Nephron progenitor cell (in vitro differentiated cells): ENCODE data around the gene GNG8.
A peak's percentile ranks its signal among the peaks of the same experiment; 100 is the strongest.

Experiments used
- DNase-seq: peaks from one replicate; pipeline ENCODE4 v3.0.0; 2021
- H3K27ac Mint-ChIP-seq: 2 replicates; pipeline ENCODE4 v1.8.0; 2021; ENCODE audit warnings: mild to moderate bottlenecking, moderate library complexity, mixed read lengths
- H3K27me3 Mint-ChIP-seq: 2 replicates; pipeline ENCODE4 v1.8.0; 2021; ENCODE audit warnings: mild to moderate bottlenecking, low read depth, mixed read lengths; ENCODE audit not compliant: poor library complexity
- H3K36me3 Mint-ChIP-seq: 2 replicates; pipeline ENCODE4 v1.8.0; 2021; ENCODE audit warnings: low read depth, mixed read lengths
- H3K4me1 Mint-ChIP-seq: 2 replicates; pipeline ENCODE4 v1.8.0; 2021; ENCODE audit warnings: mixed read lengths
- H3K4me3 Mint-ChIP-seq: 2 replicates; pipeline ENCODE4 v1.8.0; 2021; ENCODE audit warnings: mild to moderate bottlenecking, moderate library complexity, mixed read lengths
- H3K9me3 Mint-ChIP-seq: 2 replicates; pipeline ENCODE4 v1.8.0; 2021; ENCODE audit warnings: mild to moderate bottlenecking, moderate library complexity, mixed read lengths
- TF ChIP-seq, protein P1 (sequence below): fragments of 200-600 bp; sonication (generic); IDR thresholded peaks from 2 replicates; pipeline ENCODE4 v1.5.0; 2021; ENCODE audit warnings: antibody characterized with exemption

The GNG8 gene

DNA sequence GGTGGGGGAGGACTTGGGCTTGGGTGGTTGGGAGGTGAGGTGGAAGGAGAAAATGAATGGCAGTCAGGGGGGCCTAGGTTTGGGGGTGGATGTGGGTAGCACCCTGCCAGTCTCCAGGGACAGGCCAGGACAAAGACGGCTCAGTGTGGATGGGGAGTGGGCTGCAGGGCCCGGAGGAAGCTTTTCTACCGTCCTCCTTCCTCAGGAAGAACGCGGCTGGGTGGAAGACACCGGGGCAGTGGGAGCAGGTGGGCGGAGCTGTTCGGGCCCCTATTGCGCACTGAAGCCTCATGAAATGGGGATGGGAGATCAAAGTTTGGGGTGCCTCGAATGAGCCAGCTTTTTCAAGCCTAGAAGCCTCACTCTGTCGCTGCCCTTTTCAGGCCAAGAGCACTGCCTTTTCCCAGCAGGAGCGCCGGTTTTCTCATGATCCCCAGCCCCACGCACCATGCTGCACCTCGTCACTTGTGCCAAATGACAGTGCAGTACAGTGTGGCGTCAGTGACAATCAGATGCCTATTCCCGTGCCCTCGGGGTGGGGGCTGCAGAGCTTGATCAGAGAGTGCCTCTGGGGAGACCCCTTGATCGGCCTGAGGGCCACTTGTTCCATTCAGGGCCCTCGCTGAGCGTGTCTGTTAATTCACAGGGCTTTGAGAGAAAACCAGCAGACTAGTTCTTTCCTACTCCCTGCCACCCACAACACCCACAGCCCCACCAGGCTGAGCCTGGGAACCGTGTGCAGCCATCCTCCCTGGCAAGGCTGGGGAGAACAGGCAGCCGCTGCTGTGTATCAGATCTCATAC lies 33.4 kb downstream of the GNG8 start:
- Mint-ChIP-seq H3K27ac (peak overlapping the region; percentile 39), H3K4me1 (peaks cover 46% of the 10 kb centered on the region), H3K4me3 (peak overlapping the region; percentile 93), H3K36me3 (peaks cover 21% of the 10 kb centered on the region), H3K9me3 (peaks cover 32% of the 10 kb centered on the region), H3K27me3 (peaks cover 3% of the 10 kb centered on the region)
- no peak for DNase-seq
- TF ChIP-seq, protein P1, sequence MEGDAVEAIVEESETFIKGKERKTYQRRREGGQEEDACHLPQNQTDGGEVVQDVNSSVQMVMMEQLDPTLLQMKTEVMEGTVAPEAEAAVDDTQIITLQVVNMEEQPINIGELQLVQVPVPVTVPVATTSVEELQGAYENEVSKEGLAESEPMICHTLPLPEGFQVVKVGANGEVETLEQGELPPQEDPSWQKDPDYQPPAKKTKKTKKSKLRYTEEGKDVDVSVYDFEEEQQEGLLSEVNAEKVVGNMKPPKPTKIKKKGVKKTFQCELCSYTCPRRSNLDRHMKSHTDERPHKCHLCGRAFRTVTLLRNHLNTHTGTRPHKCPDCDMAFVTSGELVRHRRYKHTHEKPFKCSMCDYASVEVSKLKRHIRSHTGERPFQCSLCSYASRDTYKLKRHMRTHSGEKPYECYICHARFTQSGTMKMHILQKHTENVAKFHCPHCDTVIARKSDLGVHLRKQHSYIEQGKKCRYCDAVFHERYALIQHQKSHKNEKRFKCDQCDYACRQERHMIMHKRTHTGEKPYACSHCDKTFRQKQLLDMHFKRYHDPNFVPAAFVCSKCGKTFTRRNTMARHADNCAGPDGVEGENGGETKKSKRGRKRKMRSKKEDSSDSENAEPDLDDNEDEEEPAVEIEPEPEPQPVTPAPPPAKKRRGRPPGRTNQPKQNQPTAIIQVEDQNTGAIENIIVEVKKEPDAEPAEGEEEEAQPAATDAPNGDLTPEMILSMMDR = no peak

DNA sequence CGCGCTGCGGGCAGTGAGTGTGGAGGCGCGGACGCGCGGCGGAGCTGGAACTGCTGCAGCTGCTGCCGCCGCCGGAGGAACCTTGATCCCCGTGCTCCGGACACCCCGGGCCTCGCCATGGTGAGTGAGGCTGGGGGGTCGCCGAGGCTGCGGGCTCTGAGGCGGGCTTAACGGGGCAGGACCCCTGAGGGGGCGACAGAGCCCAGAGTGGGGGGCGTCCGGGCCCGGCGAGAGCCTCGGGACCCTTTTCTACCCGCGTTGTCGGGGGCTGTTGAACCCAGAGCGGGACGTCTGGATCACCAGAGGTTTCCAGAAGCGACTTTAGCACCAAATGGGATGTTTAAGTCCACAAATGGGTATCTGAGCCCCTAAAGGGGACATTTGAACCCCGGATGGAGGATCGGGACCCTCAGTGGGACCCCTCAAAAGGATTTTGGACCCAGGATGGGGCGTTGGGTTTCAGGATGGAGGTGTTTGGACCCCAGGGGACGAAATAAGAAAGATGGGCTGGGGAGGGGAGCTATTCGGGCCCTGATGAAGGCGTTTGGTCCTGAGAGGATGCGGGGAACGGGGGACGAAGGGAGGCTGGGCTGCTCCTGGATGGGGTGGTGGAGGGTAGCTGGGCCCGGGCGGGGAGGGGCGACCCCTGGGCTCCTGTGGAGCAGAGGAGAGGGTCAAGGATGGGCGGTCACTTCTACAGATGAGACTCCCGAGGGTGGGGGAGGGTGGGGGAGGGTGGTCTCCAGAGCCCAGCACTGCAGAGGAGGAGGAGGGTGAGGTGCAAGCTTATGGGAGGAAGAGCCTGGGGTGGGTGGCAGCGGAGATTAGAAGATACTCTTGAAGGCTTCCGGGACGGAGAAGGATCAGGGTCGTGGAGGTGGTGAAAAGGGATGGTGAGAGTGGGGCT lies 34.4 kb downstream of the GNG8 start, which contains the start of gene CALM3:
Gene CALM3, plus strand, starts transcription at position 13 of the 907 bp plus-strand sequence. Its CDS starts 105 bp downstream, at position 118.
- TF ChIP-seq, protein P1 = no peak
- peaks cover 42% of the 10 kb centered on the region for H3K9me3 Mint-ChIP-seq
- peak; percentile 45 for DNase-seq
- peak within 1 kb of the TSS; percentile 93 for H3K4me3 Mint-ChIP-seq
- H3K4me1 Mint-ChIP-seq = peaks cover 46% of the 10 kb centered on the region
- H3K27me3 Mint-ChIP-seq = peaks cover 3% of the 10 kb centered on the region
- peaks cover 18% of the 10 kb centered on the region for H3K36me3 Mint-ChIP-seq
- H3K27ac Mint-ChIP-seq = peak within 1 kb of the TSS; percentile 100

DNA sequence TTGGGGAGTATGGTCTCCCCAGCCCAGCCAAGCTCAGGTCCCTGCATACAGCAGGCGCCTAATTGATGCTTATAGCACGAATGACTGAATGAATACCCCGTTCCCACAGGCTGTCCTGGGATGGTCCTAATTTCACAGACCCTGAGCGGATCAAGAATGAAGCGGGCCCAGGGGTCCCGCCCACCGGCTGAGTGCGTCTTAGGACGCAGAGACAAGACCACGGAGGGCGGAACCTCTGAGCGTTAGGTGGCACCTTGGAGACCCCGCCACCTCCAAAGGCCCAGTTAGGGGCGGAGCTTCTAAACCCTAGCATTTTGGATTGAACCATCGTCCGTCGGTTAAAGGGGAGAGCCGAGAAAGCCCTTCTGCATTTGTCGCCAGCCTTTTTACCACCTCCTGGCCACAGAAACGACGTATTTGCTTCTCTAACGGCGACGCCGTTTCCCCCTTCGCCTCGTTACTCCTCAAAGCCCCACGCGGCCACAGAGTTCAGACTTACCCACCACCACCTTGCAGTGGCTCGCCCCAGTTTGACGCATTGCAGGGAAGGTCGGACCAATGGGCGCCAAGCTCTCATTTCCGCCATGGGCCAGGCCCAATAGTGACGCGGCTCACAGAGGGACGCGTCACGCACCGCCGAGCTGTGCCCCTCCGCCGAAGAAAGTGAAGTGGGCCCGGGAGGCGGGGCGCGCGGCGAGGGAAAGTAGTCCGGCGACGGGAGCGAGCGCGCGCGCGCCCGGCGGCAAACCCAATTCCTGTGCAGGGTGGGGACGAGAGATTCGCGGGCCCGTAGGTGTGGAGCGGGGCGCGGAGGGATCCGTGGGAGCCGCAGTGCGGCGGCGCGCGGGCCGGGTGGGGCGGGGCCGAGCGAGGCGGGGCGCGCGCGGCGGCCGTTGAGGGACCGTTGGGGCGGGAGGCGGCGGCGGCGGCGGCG lies 35.4 kb downstream of the GNG8 start:
- Mint-ChIP-seq H3K27me3 (peaks cover 8% of the 10 kb centered on the region), H3K4me1 (peaks cover 37% of the 10 kb centered on the region), H3K27ac (peak overlapping the region; percentile 100), H3K4me3 (peak overlapping the region; percentile 93), H3K9me3 (peaks cover 44% of the 10 kb centered on the region), H3K36me3 (peaks cover 13% of the 10 kb centered on the region)
- peak; percentile 99 for DNase-seq
- TF ChIP-seq, protein P1 = no peak

DNA sequence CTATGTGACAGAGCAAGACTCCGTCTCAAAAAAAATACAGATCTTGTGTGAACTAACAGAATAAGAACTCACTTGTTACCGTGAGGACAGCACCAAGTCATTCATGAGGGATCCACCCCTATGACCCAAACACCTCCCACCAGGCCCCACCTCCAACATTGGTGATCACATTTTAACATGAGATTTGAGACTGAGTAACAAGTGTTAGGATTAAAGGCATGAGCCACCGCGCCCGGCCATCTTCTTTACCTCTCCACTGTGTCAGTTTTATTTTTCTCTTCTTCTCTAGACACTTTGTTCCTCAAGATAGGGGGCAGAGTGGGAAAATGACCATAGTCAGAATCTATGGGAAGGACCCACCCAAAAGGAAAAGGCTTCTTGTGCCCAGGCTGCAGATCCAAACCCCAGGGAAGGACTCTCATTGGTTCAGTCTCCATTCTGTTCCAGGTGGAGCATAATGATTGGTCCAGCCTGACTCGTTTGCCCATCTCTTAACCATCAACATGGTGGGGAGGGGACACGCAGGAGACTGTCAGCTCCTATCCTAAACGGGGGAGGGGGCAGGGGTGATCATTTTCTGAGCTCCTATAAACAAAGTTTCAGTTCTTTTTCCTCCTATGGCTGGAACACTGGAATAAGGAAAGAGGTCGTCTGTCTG lies 36.2 kb downstream of the GNG8 start:
- H3K36me3 Mint-ChIP-seq = peaks cover 13% of the 10 kb centered on the region
- H3K9me3 Mint-ChIP-seq = peaks cover 48% of the 10 kb centered on the region
- TF ChIP-seq, protein P1 = no peak
- H3K27ac Mint-ChIP-seq = peak overlapping the region; percentile 100
- peaks cover 8% of the 10 kb centered on the region for H3K27me3 Mint-ChIP-seq
- H3K4me3 Mint-ChIP-seq = peak overlapping the region; percentile 93
- H3K4me1 Mint-ChIP-seq = peaks cover 30% of the 10 kb centered on the region
- no peak for DNase-seq

DNA sequence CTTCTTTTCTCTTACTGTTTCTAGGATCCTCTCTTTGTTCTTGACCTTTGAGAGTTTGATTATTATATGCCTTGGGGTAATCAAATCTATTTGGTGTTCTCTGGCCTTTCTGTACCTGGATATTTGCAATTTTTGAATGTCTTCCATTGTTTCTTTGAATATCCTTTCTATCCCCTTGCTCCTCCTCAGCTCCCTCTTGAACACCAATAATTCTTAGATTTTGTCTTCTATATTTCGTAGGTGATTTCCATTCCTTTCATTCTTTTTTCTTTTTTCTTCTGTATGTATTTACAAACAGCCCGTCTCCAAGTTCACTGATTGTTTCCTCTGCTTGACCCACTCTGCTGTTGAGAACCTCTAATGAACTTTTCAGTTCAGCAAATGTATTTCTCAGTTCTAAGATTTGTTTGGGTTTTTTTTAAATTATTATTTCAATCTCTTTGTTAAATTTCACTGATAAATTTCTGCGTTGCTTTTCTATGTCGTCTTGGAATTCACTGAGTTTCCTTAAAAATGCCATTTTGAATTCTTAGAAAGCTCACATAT lies 37.6 kb downstream of the GNG8 start:
- no peak overlapping the region for H3K4me3 Mint-ChIP-seq
- H3K4me1 Mint-ChIP-seq = peaks cover 19% of the 10 kb centered on the region
- H3K36me3 Mint-ChIP-seq = peaks cover 13% of the 10 kb centered on the region
- no peak overlapping the region for H3K27ac Mint-ChIP-seq
- no peak for DNase-seq
- peaks cover 48% of the 10 kb centered on the region for H3K9me3 Mint-ChIP-seq
- TF ChIP-seq, protein P1 = no peak
- peaks cover 14% of the 10 kb centered on the region for H3K27me3 Mint-ChIP-seq
